Activated CD4-positive, alpha-beta T cell treated with anti-CD3 and anti-CD28 coated beads, Interleukin-2, amount 10 ng/mL, durations not matched to agents 7 days and 5 days (primary cell): ENCODE measurements around the gene ZNF341. TPM values are rescaled to one million over a fixed set of nuclear protein-coding genes. Genes with fewer than 3 reads are reported as not detected.

Experiments used
- CTCF ChIA-PET: fragments of 350-600 bp; sonication (Branson Sonifier 250); formaldehyde crosslinking; loops from one replicate; lab custom pipeline; 2021; ENCODE audit warnings: antibody characterized with exemption; lab: Charles Lee
- POLR2A ChIA-PET: fragments of 350-600 bp; sonication (Branson Sonifier 250); formaldehyde crosslinking; loops from one replicate; lab custom pipeline; 2021; ENCODE audit warnings: antibody characterized with exemption; lab: Charles Lee
- DNase-seq: peaks from one replicate; pipeline ENCODE4 v3.0.0-alpha.2; 2020
- H3K27ac Mint-ChIP-seq: one replicate; pipeline ENCODE4 v1.8.0; 2021; ENCODE audit warnings: mild to moderate bottlenecking, moderate library complexity, mixed read lengths
- H3K27me3 Mint-ChIP-seq: one replicate; pipeline ENCODE4 v1.8.0; 2021; ENCODE audit warnings: mixed read lengths
- H3K36me3 Mint-ChIP-seq: one replicate; pipeline ENCODE4 v1.8.0; 2021; ENCODE audit warnings: low read depth, mixed read lengths
- H3K4me1 Mint-ChIP-seq: one replicate; pipeline ENCODE4 v1.8.0; 2021; ENCODE audit warnings: mixed read lengths
- H3K4me3 Mint-ChIP-seq: one replicate; pipeline ENCODE4 v1.8.0; 2021; ENCODE audit warnings: mild to moderate bottlenecking, moderate library complexity, mixed read lengths
- H3K9me3 Mint-ChIP-seq: one replicate; pipeline ENCODE4 v1.8.0; 2021; ENCODE audit warnings: mixed read lengths
- total RNA-seq, 2 experiments: library from RNA; stranded (reverse); gene quantifications; one replicate each; pipeline ENCODE4 v1.2.3, GENCODE V29; 2021

ZNF341 gene
- total RNA-seq, 2 experiments from 2014 or later: 5.5 to 5.8 TPM

DNA sequence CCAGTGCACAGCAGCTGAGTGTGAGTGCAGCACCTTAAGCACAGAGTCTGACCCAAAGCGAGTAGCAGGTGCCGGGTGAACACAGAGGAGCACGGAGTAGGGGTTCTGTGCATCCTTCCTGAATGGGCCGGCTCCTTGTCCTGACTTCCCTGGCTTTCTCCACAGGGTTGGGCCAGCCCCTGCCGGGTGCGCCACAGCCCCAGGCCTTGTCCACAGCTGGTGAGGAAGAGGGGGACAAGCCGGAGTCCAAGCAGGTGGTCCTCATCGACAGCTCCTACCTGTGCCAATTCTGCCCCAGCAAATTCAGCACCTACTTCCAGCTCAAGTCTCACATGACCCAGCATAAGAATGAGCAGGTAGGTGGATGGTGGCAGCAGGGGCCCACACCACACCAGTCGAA is 34.9 kb downstream of the ZNF341 start:
- peaks cover 4% of the 10 kb centered on the region for H3K36me3 Mint-ChIP-seq
- no peaks in the 10 kb centered on the region for H3K27me3 Mint-ChIP-seq
- CTCF ChIA-PET: interaction anchor here (0.6 kb wide), 1 partner anchor 244 kb away, joined by 4 read pairs; no protein-coding TSS in a partner anchor
- POLR2A ChIA-PET: no interaction called here
- H3K27ac Mint-ChIP-seq: no peak overlapping the region
- no peak overlapping the region for H3K4me3 Mint-ChIP-seq
- H3K4me1 Mint-ChIP-seq: peaks cover 6% of the 10 kb centered on the region
- no peak for DNase-seq
- H3K9me3 Mint-ChIP-seq: no peaks in the 10 kb centered on the region

DNA sequence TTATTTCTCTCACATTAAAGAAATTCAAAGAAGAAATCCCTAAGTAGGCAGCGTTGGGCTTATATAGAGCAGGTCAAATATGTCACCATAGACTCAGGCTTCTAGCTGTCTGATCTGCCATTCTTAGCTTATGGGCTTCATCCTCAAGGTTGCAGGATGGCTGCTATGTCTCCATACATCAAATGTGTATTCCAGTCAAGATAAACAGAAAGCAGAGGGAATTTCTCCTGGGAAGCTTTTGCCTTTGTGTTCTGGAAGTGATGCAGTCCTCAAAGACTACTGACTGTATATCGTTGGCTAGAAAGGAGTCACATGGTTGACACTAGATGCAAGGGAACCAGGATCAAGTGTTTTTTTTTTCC is 36.0 kb downstream of the ZNF341 start:
- no peak overlapping the region for H3K27ac Mint-ChIP-seq
- H3K36me3 Mint-ChIP-seq: peaks cover 7% of the 10 kb centered on the region
- H3K9me3 Mint-ChIP-seq: no peaks in the 10 kb centered on the region
- H3K27me3 Mint-ChIP-seq: no peaks in the 10 kb centered on the region
- peaks cover 6% of the 10 kb centered on the region for H3K4me1 Mint-ChIP-seq
- H3K4me3 Mint-ChIP-seq: no peak overlapping the region
- ChIA-PET POLR2A (no interaction called here), CTCF (interaction anchor here (0.5 kb wide), 1 partner anchor 43 kb away, joined by 4 read pairs; no protein-coding TSS in a partner anchor)
- no peak for DNase-seq

DNA sequence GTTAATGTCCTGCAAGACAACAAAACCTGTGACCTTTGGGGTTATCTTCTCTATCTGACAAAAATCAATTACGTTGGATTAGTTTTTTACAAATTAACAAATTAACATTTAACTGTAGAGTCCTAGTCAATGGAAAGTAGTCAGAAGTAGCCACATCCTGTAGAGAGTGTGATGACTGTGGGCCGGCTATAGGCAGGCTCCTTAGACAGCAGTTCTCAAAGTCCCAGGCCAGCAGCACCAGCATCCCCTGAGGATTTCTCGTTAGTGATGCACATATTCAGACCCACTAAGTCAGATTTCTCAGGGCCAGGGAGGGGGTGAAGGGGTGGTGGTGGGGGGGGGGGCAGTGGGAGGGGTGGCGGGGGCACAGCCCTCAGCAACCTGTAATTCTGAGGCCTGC is 37.2 kb downstream of the ZNF341 start:
- Mint-ChIP-seq H3K27ac (no peak overlapping the region), H3K4me3 (no peak overlapping the region), H3K36me3 (peaks cover 7% of the 10 kb centered on the region), H3K27me3 (no peaks in the 10 kb centered on the region), H3K9me3 (no peaks in the 10 kb centered on the region), H3K4me1 (peaks cover 6% of the 10 kb centered on the region)
- CTCF ChIA-PET: interaction anchor here (1.4 kb wide), 1 partner anchor 8 kb away, joined by 3 read pairs; no protein-coding TSS in a partner anchor
- POLR2A ChIA-PET: interaction anchor here (0.6 kb wide), 1 partner anchor 438 kb away, joined by 3 read pairs; no protein-coding TSS in a partner anchor
- no peak for DNase-seq

DNA sequence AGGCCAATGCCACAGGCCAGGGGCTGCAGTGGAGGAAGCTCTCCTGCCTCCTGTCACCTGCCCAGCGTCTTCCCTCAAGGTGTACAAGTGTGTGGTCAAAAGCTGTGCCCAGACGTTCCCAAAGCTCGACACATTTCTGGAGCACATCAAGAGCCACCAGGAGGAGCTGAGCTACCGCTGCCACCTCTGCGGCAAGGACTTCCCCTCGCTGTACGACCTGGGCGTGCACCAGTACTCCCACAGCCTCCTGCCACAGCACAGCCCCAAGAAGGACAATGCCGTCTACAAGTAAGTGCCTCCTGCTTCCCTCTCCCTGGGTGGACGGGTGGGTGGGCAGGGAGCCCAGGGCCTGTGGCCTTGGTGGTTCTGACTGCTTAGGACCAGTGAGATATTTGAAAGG is 38.2 kb downstream of the ZNF341 start:
- no peaks in the 10 kb centered on the region for H3K27me3 Mint-ChIP-seq
- POLR2A ChIA-PET: no interaction called here
- no peaks in the 10 kb centered on the region for H3K9me3 Mint-ChIP-seq
- H3K4me3 Mint-ChIP-seq: no peak overlapping the region
- peaks cover 6% of the 10 kb centered on the region for H3K4me1 Mint-ChIP-seq
- CTCF ChIA-PET: no interaction called here
- peaks cover 9% of the 10 kb centered on the region for H3K36me3 Mint-ChIP-seq
- DNase-seq: no peak
- no peak overlapping the region for H3K27ac Mint-ChIP-seq

DNA sequence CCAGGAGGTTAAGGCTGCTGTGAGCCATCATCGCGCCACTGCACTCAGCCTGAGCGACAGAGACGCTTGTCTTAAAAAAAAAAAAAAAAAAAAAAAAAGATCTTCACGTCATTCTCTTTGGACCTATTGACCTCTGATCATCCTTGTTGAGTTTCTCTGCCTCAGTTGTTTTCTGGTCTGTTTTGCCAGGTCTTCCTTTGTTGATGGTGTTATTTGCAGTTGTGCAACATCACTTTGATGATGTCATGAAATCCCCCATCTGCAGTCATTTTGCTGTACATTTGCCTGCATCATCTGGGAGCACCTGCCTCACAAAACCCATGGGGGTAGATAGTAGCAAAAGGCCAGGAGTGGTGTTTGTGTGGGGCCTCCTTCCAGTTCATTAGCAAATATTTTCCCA is 40.1 kb downstream of the ZNF341 start:
- Mint-ChIP-seq H3K9me3 (no peaks in the 10 kb centered on the region), H3K4me3 (no peak overlapping the region), H3K4me1 (peaks cover 6% of the 10 kb centered on the region), H3K27ac (no peak overlapping the region), H3K36me3 (peaks cover 9% of the 10 kb centered on the region), H3K27me3 (no peaks in the 10 kb centered on the region)
- ChIA-PET CTCF (interaction anchor here (0.5 to 0.6 kb wide), 2 partner anchors 21 to 34 kb away, joined by 3 to 4 read pairs; no protein-coding TSS in a partner anchor), POLR2A (no interaction called here)
- DNase-seq: no peak

DNA sequence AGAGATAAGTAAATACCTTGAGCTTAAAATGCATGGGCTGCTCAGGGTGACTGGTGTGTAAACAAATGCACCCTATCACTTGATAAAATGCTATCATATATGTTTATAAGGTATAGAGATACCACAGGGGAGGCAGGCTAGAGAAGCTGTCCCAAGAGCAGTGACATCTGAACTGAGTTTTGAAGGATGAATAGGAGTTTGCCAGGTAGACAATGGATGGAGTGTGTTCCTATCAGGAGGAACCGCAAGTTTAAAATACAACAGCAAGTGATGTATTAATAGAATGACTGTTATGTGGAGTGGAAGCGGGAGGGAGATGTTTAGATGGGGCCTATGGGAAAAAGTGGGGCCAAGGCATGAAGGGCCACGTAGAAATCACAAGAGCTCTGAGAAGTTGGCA is 40.6 kb downstream of the ZNF341 start:
- no peak for DNase-seq
- Mint-ChIP-seq H3K27me3 (no peaks in the 10 kb centered on the region), H3K4me3 (no peak overlapping the region), H3K27ac (no peak overlapping the region), H3K36me3 (peaks cover 9% of the 10 kb centered on the region), H3K9me3 (no peaks in the 10 kb centered on the region), H3K4me1 (peaks cover 6% of the 10 kb centered on the region)
- POLR2A ChIA-PET: no interaction called here
- CTCF ChIA-PET: interaction anchor here (0.5 to 0.6 kb wide), 3 partner anchors 20 to 400 kb away, joined by 3 to 4 read pairs (median 3); no protein-coding TSS in a partner anchor

DNA sequence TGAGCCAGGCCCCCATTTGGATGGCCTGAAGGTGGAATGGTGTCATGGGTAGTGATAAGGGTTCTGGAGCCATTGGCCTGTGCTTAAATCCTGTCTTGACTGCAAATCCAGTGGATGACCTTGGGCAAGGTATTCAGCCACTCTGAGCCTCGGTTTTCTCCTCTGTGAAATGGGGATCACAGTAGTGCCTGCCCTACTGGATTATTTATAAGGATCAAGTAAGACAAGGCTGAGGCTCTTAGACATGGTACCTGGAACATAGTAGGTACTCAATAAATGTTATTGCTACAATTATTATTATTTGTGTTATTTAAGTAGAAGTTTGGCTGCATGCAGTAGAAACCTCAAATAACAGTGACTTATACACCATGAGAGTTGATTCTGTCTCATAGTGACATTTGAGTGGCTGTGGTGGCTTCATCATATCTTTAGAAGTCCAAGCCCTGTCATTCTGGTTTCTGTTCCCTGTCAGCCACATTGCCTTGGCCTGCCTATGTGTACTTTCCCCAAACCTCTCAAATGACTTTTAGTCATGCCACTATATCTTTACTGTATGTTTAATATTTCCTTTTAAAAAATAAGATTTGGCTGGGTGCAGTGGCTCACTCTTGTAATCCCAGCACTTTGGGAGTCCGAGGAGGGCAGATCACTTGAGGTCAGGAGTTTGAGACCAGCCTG is 41.8 kb downstream of the ZNF341 start:
- CTCF ChIA-PET: no interaction called here
- DNase-seq: no peak
- Mint-ChIP-seq H3K36me3 (peaks cover 7% of the 10 kb centered on the region), H3K27me3 (no peaks in the 10 kb centered on the region), H3K4me1 (peaks cover 6% of the 10 kb centered on the region), H3K4me3 (no peak overlapping the region), H3K27ac (no peak overlapping the region), H3K9me3 (no peaks in the 10 kb centered on the region)
- POLR2A ChIA-PET: no interaction called here

DNA sequence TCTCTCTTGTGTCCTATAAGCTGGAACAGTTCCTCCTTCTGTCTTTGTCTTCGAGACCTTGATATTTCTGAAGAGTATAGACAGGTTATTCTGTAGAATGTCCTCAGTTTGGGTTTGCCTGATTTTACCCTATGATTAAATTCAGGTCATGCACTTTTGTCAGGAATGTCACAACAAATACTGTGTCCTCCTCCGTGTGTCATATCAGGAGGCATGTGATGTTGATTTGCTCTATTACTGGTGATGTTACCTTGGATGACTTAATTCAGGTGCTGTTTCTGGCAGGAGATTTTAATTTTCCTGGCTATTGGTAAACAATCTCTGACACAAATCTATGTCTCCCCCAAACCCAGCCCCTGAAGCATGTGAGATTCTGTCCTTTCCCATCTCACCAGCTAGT is 46.0 kb downstream of the ZNF341 start:
- Mint-ChIP-seq H3K9me3 (peaks cover 3% of the 10 kb centered on the region), H3K4me3 (no peak overlapping the region), H3K27me3 (no peaks in the 10 kb centered on the region), H3K4me1 (peaks cover 19% of the 10 kb centered on the region), H3K27ac (peak overlapping the region; percentile 9), H3K36me3 (peaks cover 11% of the 10 kb centered on the region)
- POLR2A ChIA-PET: no interaction called here
- CTCF ChIA-PET: no interaction called here
- DNase-seq: no peak

DNA sequence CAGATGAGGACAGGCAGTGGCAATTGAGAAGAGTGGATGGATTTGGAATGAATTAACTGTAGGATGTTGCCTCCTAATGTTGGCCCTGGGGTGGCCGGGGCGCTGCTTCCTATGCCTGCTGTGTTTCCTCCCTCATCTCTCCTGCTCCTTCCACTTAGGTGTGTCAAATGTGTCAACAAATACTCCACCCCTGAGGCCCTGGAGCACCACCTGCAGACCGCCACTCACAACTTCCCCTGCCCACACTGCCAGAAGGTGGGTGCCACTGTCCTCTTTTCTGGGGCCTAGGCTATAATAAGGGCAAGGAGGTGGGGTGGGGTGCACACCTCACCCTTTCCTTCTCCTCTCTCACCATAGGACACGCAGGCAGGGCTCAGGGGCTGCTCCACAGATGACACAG is 49.3 kb downstream of the ZNF341 start:
- Mint-ChIP-seq H3K4me3 (no peak overlapping the region), H3K27me3 (no peaks in the 10 kb centered on the region), H3K9me3 (peaks cover 3% of the 10 kb centered on the region), H3K36me3 (peaks cover 9% of the 10 kb centered on the region), H3K4me1 (peaks cover 31% of the 10 kb centered on the region), H3K27ac (no peak overlapping the region)
- POLR2A ChIA-PET: no interaction called here
- CTCF ChIA-PET: interaction anchor here (1.8 kb wide), 1 partner anchor 11 kb away, joined by 4 read pairs; no protein-coding TSS in a partner anchor
- no peak for DNase-seq

DNA sequence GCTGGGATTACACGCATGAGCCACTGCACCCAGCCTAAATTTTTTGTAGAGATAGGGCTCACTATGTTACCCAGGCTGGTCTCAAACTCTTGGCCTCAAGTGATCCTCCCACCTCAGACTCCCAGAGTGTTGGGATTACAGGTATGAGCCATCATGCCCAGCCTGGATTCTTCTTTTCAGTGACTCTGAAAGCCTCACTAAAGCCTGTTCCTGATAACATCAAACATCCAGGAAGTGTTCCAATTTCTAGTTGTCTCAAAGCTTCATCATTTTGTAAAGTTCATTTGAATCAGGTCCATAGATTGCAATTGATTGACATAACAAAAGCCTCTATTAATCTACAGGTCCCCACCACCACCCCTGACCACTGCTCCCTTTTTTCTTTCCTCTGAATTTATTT is 50.1 kb downstream of the ZNF341 start:
- POLR2A ChIA-PET: no interaction called here
- peaks cover 36% of the 10 kb centered on the region for H3K4me1 Mint-ChIP-seq

DNA sequence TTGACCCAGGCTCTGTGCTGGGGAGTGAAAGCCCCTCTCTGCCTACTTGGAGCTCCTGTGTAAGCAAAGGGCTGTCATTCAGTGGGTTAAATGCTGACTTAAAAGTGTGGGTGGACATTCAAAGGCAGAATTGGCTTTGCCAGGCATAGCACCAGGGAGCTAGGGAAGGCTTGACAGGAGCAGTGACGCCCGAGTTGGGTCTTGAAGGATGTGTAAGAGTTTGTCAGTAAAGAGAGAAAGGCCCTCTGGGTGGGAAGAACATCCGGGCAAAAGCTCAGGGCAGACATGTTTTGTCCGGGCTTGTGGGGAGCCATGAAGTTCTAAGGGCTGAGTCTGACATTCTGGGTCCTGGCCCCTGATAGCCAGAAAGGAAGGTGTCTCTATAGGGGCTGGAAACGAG is 51.5 kb downstream of the ZNF341 start:
- Mint-ChIP-seq H3K4me1 (peaks cover 46% of the 10 kb centered on the region), H3K36me3 (peaks cover 12% of the 10 kb centered on the region), H3K27me3 (no peaks in the 10 kb centered on the region), H3K27ac (peak overlapping the region; percentile 31), H3K9me3 (peaks cover 3% of the 10 kb centered on the region), H3K4me3 (no peak overlapping the region)
- ChIA-PET CTCF (interaction anchor here (1.0 kb wide), 1 partner anchor 19 kb away, joined by 5 read pairs; no protein-coding TSS in a partner anchor), POLR2A (no interaction called here)
- no peak for DNase-seq

More for the DNA sequence above, 50.1 kb downstream of the ZNF341 start:
- Mint-ChIP-seq H3K9me3 (peaks cover 3% of the 10 kb centered on the region), H3K27me3 (no peaks in the 10 kb centered on the region), H3K27ac (peak overlapping the region; percentile 5), H3K36me3 (peaks cover 9% of the 10 kb centered on the region), H3K4me3 (no peak overlapping the region)
- CTCF ChIA-PET: interaction anchor here (1.8 kb wide), 1 partner anchor 10 kb away, joined by 4 read pairs; no protein-coding TSS in a partner anchor
- no peak for DNase-seq

DNA sequence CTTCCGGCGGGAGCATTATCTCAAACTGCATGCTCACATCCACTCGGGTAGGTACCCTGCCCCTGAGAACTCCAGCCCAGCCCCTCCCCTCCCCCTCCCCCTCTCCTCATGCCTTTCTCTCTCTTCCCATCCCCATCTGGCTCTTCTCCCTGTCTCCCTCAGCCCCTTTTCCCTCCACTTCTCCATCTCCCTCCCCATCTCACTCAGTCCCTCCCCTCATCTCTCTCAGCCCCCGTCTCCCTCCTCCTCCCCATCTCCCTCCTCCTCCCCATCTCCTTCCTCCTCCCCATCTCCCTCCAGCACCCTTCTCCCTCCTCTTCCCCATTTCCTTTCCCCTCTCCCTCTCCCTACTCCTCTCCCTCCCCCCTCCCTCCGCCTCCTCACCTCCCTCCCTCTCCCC is 52.0 kb downstream of the ZNF341 start:
- Mint-ChIP-seq H3K9me3 (peaks cover 2% of the 10 kb centered on the region), H3K27me3 (no peaks in the 10 kb centered on the region)
- CTCF ChIA-PET: no interaction called here

DNA sequence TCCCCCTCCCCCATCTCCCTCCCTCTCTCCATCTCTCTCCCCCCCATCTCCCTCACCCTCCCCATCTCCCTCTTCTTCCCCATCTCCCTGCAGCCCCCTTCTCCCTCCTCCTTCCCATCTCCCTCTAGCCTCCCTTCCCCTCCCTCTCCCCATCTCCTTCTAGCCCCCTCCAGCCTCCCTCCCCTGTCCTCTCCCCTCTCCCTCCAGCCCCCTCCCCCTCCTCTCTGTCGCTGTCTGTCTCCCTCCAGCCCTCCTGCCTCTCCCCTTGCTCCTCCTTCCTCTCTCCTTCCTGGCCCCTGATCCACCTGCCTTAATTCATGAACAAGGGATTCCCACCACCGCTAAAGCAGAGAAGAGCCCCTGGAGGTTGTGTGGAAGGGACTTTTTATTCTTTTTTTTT is 52.4 kb downstream of the ZNF341 start:
- Mint-ChIP-seq H3K27me3 (no peaks in the 10 kb centered on the region), H3K27ac (no peak overlapping the region), H3K4me3 (no peak overlapping the region), H3K36me3 (peaks cover 8% of the 10 kb centered on the region), H3K4me1 (peaks cover 40% of the 10 kb centered on the region), H3K9me3 (no peaks in the 10 kb centered on the region)
- CTCF ChIA-PET: no interaction called here
- POLR2A ChIA-PET: no interaction called here
- no peak for DNase-seq

More for the DNA sequence above, 52.0 kb downstream of the ZNF341 start:
- H3K36me3 Mint-ChIP-seq: peaks cover 11% of the 10 kb centered on the region
- no peak overlapping the region for H3K4me3 Mint-ChIP-seq
- POLR2A ChIA-PET: no interaction called here
- DNase-seq: no peak
- H3K4me1 Mint-ChIP-seq: peaks cover 44% of the 10 kb centered on the region
- H3K27ac Mint-ChIP-seq: no peak overlapping the region
